PC-3 (cell line): ENCODE data around the gene RGS13.

ENCODE experiments used
- CTCF ChIP-seq: fragments of 300-600 bp; sonication (generic); conservative IDR thresholded peaks from 2 replicates; pipeline ENCODE4 v1.5.1; 2017; ENCODE audit warnings: antibody characterized with exemption, low read depth, mild to moderate bottlenecking, low read length
- EZH2phosphoT487 ChIP-seq: fragments of 300-600 bp; sonication (generic); IDR thresholded peaks from 2 replicates; pipeline ENCODE4 v1.6.1; 2018; ENCODE audit warnings: mild to moderate bottlenecking, antibody characterized with exemption, low read length, borderline replicate concordance

GRCh38 chr1:192658255-192658654 lies 22.3 kb downstream of the RGS13 start:
- TF ChIP-seq CTCF (no peak), EZH2phosphoT487 (no peak)
